Measurements from ENCODE around the gene GPR65. TPM values are rescaled to one million over a fixed set of nuclear protein-coding genes. Genes with fewer than 3 reads are reported as not detected.

Gene GPR65
- total RNA-seq, 1 experiment from 2014 or later, result 0.09 TPM

GRCh38 chr14:88032373-88032772 is 27.4 kb downstream of the GPR65 start:
- DNase-seq, result no peak
- TF ChIP-seq, protein P1, sequence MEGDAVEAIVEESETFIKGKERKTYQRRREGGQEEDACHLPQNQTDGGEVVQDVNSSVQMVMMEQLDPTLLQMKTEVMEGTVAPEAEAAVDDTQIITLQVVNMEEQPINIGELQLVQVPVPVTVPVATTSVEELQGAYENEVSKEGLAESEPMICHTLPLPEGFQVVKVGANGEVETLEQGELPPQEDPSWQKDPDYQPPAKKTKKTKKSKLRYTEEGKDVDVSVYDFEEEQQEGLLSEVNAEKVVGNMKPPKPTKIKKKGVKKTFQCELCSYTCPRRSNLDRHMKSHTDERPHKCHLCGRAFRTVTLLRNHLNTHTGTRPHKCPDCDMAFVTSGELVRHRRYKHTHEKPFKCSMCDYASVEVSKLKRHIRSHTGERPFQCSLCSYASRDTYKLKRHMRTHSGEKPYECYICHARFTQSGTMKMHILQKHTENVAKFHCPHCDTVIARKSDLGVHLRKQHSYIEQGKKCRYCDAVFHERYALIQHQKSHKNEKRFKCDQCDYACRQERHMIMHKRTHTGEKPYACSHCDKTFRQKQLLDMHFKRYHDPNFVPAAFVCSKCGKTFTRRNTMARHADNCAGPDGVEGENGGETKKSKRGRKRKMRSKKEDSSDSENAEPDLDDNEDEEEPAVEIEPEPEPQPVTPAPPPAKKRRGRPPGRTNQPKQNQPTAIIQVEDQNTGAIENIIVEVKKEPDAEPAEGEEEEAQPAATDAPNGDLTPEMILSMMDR (IDR thresholded peaks at IDR 0.05; ENCODE audit: unreplicated experiment), result no peak
- no TSS peak for BruUV-seq (replicated peaks)
- Mint-ChIP-seq H3K36me3 (ENCODE audit: insufficient read depth, unreplicated experiment) (no peaks in the 10 kb centered on the region), H3K27me3 (ENCODE audit: unreplicated experiment) (no peaks in the 10 kb centered on the region), H3K27ac (ENCODE audit: unreplicated experiment) (no peak overlapping the region), H3K4me3 (ENCODE audit: low read depth, unreplicated experiment) (no peak overlapping the region), H3K9me3 (ENCODE audit: low read depth, unreplicated experiment) (no peaks in the 10 kb centered on the region), H3K4me1 (ENCODE audit: low read depth, unreplicated experiment) (peaks cover under 1% of the 10 kb centered on the region)
- CTCF ChIA-PET, result no interaction called here
- intact Hi-C loops (cut with micrococcal nuclease; ENCODE audit: unreplicated experiment), result no loop called here

GRCh38 chr14:88034076-88034475 is 29.1 kb downstream of the GPR65 start:
- no peak for DNase-seq
- H3K27ac Mint-ChIP-seq (ENCODE audit: unreplicated experiment), result no peak overlapping the region
- no peaks in the 10 kb centered on the region for H3K9me3 Mint-ChIP-seq (ENCODE audit: low read depth, unreplicated experiment)
- TF ChIP-seq, protein P1 (IDR thresholded peaks at IDR 0.05; ENCODE audit: unreplicated experiment), result no peak
- no peaks in the 10 kb centered on the region for H3K36me3 Mint-ChIP-seq (ENCODE audit: insufficient read depth, unreplicated experiment)
- no peaks in the 10 kb centered on the region for H3K4me1 Mint-ChIP-seq (ENCODE audit: low read depth, unreplicated experiment)
- BruUV-seq (replicated peaks), result no TSS peak
- intact Hi-C loops (cut with micrococcal nuclease; ENCODE audit: unreplicated experiment), result no loop called here
- CTCF ChIA-PET, result no interaction called here
- H3K4me3 Mint-ChIP-seq (ENCODE audit: low read depth, unreplicated experiment), result no peak overlapping the region
- H3K27me3 Mint-ChIP-seq (ENCODE audit: unreplicated experiment), result no peaks in the 10 kb centered on the region

DNA sequence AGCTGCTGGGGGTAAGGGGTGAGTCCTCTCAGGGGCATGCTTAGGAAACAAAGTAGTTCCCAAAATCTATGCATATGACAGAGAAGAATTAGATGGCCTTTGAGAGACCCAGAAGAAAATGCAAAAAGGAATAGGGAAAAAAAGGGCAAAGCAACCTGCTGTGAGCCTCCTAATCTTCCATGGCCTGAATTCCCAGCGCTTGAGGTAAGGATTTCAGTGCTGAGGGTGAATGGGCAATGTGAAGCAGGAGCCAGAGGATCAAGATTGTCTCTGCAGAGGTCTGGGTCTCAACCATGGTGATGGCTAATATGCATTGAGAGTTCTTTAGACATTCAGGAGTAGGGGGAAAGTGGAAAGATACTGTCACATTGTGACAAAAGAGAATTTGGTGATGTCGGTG is 31.5 kb downstream of the GPR65 start:
- BruUV-seq (replicated peaks), result no TSS peak
- Mint-ChIP-seq H3K27me3 (ENCODE audit: unreplicated experiment) (no peaks in the 10 kb centered on the region), H3K4me3 (ENCODE audit: low read depth, unreplicated experiment) (no peak overlapping the region), H3K4me1 (ENCODE audit: low read depth, unreplicated experiment) (no peaks in the 10 kb centered on the region), H3K36me3 (ENCODE audit: insufficient read depth, unreplicated experiment) (no peaks in the 10 kb centered on the region), H3K27ac (ENCODE audit: unreplicated experiment) (no peak overlapping the region), H3K9me3 (ENCODE audit: low read depth, unreplicated experiment) (no peaks in the 10 kb centered on the region)
- DNase-seq, result no peak
- intact Hi-C loops (cut with micrococcal nuclease; ENCODE audit: unreplicated experiment), result no loop called here
- TF ChIP-seq, protein P1 (IDR thresholded peaks at IDR 0.05; ENCODE audit: unreplicated experiment), result no peak
- CTCF ChIA-PET, result no interaction called here

DNA sequence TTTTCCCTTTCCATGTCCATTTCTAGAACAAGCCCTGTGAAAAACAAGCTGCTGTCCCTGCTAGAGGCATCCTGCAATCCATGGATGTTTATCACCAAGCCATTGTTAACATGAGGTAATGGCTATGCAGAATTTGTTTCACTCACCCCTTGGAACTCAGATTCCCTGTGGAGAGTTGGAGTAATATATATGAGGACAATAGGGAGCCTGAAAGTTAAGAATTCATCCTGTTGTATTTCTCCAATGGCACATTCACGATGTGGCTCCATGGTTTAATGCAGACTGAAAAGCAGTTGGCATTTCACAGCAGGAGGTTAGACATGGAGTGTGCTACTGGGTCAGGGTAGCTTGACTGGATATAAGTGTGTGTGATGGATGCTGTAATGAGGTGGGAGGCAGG is 32.4 kb downstream of the GPR65 start:
- TF ChIP-seq, protein P1 (IDR thresholded peaks at IDR 0.05; ENCODE audit: unreplicated experiment), result no peak

More for the DNA sequence above, 32.4 kb downstream of the GPR65 start:
- intact Hi-C loops (cut with micrococcal nuclease; ENCODE audit: unreplicated experiment), result no loop called here
- H3K4me3 Mint-ChIP-seq (ENCODE audit: low read depth, unreplicated experiment), result no peak overlapping the region
- CTCF ChIA-PET, result no interaction called here
- no peaks in the 10 kb centered on the region for H3K36me3 Mint-ChIP-seq (ENCODE audit: insufficient read depth, unreplicated experiment)
- no TSS peak for BruUV-seq (replicated peaks)
- no peak overlapping the region for H3K27ac Mint-ChIP-seq (ENCODE audit: unreplicated experiment)
- DNase-seq, result no peak
- no peaks in the 10 kb centered on the region for H3K9me3 Mint-ChIP-seq (ENCODE audit: low read depth, unreplicated experiment)
- H3K27me3 Mint-ChIP-seq (ENCODE audit: unreplicated experiment), result no peaks in the 10 kb centered on the region
- no peaks in the 10 kb centered on the region for H3K4me1 Mint-ChIP-seq (ENCODE audit: low read depth, unreplicated experiment)
